HG03139 (cell line): ENCODE data around the gene EHMT1.
A peak's percentile ranks its signal among the peaks of the same experiment; 100 is the strongest.
"Not testable (repeated sequence)": the region's sequence is repeated elsewhere in the genome, so short reads cannot be mapped to it uniquely, and the experiment has no call there.

Experiments used
- ATAC-seq: cut with Tn5 transposase; IDR thresholded peaks from one replicate; pipeline ENCODE4 v1.9.1; 2021; ENCODE audit not compliant: unreplicated experiment

The EHMT1 gene

GRCh38 chr9:137590123-137590468 lies 28.7 kb upstream of the EHMT1 start:
- no peak for ATAC-seq

- peak; percentile 81 for ATAC-seq
These were observed 28.1 kb upstream of the EHMT1 start, which contains the start of gene ZMYND19 for GRCh38 chr9:137590469-137591383. Gene ZMYND19, minus strand, starts transcription at chr9:137590512. Its CDS starts 249 bp downstream, at chr9:137590263.

- no peak for ATAC-seq
These were observed 26.0 kb upstream of the EHMT1 start for GRCh38 chr9:137592767-137593166.

GRCh38 chr9:137593176-137593575 lies 25.6 kb upstream of the EHMT1 start:
- no peak for ATAC-seq

GRCh38 chr9:137596577-137596976 lies 22.2 kb upstream of the EHMT1 start:
- not testable (repeated sequence) for ATAC-seq

GRCh38 chr9:137598943-137599342 lies 19.9 kb upstream of the EHMT1 start:
- no peak for ATAC-seq

GRCh38 chr9:137602661-137603060 lies 16.1 kb upstream of the EHMT1 start:
- ATAC-seq: no peak

- ATAC-seq: no peak
These were observed 14.9 kb upstream of the EHMT1 start for GRCh38 chr9:137603879-137604278.

- ATAC-seq: no peak
These were observed 14.3 kb upstream of the EHMT1 start for GRCh38 chr9:137604345-137605086.

GRCh38 chr9:137605121-137606004 lies 13.4 kb upstream of the EHMT1 start, which contains the start of gene ARRDC1:
Gene ARRDC1, plus strand, starts transcription at chr9:137605686. Its CDS starts 32 bp downstream, at chr9:137605718.
- peak; percentile 68 for ATAC-seq

- peak; percentile 10 for ATAC-seq
These were observed 12.7 kb upstream of the EHMT1 start for GRCh38 chr9:137606005-137606621.

- ATAC-seq: no peak
These were observed 12.1 kb upstream of the EHMT1 start for GRCh38 chr9:137606734-137607138.

GRCh38 chr9:137607141-137607857 lies 11.5 kb upstream of the EHMT1 start:
- ATAC-seq: no peak

GRCh38 chr9:137610944-137611343 lies 7.9 kb upstream of the EHMT1 start:
- ATAC-seq: no peak

GRCh38 chr9:137611623-137612609 lies 6.9 kb upstream of the EHMT1 start:
- no peak for ATAC-seq

GRCh38 chr9:137612741-137613142 lies 6.1 kb upstream of the EHMT1 start:
- no peak for ATAC-seq

- ATAC-seq: no peak
These were observed 5.5 kb upstream of the EHMT1 start for GRCh38 chr9:137613259-137613658.

- ATAC-seq: no peak
These were observed 4.9 kb upstream of the EHMT1 start for GRCh38 chr9:137613738-137614523.
